SK-N-SH (cell line): Measurements from ENCODE around the gene PDE10A. TPM values are rescaled to one million over a fixed set of nuclear protein-coding genes. Genes with fewer than 3 reads are reported as not detected.

Experiments used
- CTCF ChIA-PET: fragments of 300-600, 350-600 bp; formaldehyde crosslinking; extraction: SDS; loops from one replicate; lab custom pipeline; 2021; lab: Yijun Ruan, JAX
- POLR2A ChIA-PET: fragments of 350-600 bp; sonication (Branson Sonifier 250); formaldehyde crosslinking; extraction: SDS; loops from one replicate; lab custom pipeline; 2020; ENCODE audit warnings: antibody characterized with exemption, inconsistent platforms; lab: Yijun Ruan, JAX
- DNase-seq: peaks from one replicate; pipeline ENCODE4 v3.0.0; 2012
- H2AFZ ChIP-seq: fragments of 200-600 bp; sonication (generic); 2 replicates; pipeline ENCODE4 v1.8.1; 2016; ENCODE audit warnings: antibody characterized with exemption, mild to moderate bottlenecking, low read depth
- H3F3A ChIP-seq: fragments of 200-600 bp; sonication (generic); replicated peaks from 2 replicates; pipeline ENCODE3; 2016; ENCODE audit warnings: antibody characterized with exemption, mild to moderate bottlenecking; ENCODE audit not compliant: insufficient read depth
- H3K27ac ChIP-seq, 2 experiments: fragments of 200-500 bp in 1 of 2; fragments of 200-600 bp in 1 of 2; sonication (Bioruptor generic) in 1 of 2; sonication (generic), shearing (Covaris generic) in 1 of 2; 2 replicates each; pipeline versions ENCODE4 v1.5.1 to v1.6.1; 2014 to 2016; ENCODE audit warnings: low read depth in 2 of 2, inconsistent platforms in 1 of 2, low read length in 1 of 2, mild to moderate bottlenecking in 1 of 2, mixed read lengths in 1 of 2
- H3K27me3 ChIP-seq: fragments of 200-600 bp; sonication (generic), shearing (Covaris generic); 2 replicates; pipeline ENCODE4 v1.6.1; 2016; ENCODE audit warnings: mixed run types; ENCODE audit not compliant: insufficient read depth
- H3K36me3 ChIP-seq, 2 experiments: fragments of 200-500 bp in 1 of 2; fragments of 200-600 bp in 1 of 2; sonication (Bioruptor generic) in 1 of 2; sonication (generic) in 1 of 2; replicated peaks in 1 of 2; 2 replicates each; pipeline versions ENCODE3 to v1.5.1; 2014 to 2016; ENCODE audit warnings: low read length in 1 of 2, mild to moderate bottlenecking in 1 of 2; ENCODE audit not compliant: insufficient read depth in 2 of 2, control insufficient read depth in 1 of 2
- H3K4me1 ChIP-seq, 2 experiments: fragments of 200-500 bp in 1 of 2; fragments of 200-600 bp in 1 of 2; sonication (Bioruptor generic) in 1 of 2; sonication (generic), shearing (Covaris generic) in 1 of 2; 2 replicates each; pipeline versions ENCODE4 v1.5.1 to v1.6.1; 2014 to 2016; ENCODE audit warnings: low read depth in 1 of 2, low read length in 1 of 2, mixed run types in 1 of 2; ENCODE audit not compliant: insufficient read depth in 2 of 2, control insufficient read depth in 1 of 2
- H3K4me2 ChIP-seq: fragments of 200-600 bp; sonication (generic), shearing (Covaris generic); 2 replicates; pipeline ENCODE4 v1.6.1; 2017; ENCODE audit warnings: mixed run types
- H3K4me3 ChIP-seq, 2 experiments: fragments of 200-500 bp in 1 of 2; fragments of 200-600 bp in 1 of 2; sonication (Bioruptor generic) in 1 of 2; sonication (generic), shearing (Covaris generic) in 1 of 2; 2 replicates each; pipeline versions ENCODE4 v1.5.1 to v1.8.1; 2014 to 2016; ENCODE audit warnings: low read depth in 2 of 2, inconsistent platforms in 1 of 2, low read length in 1 of 2, mild to moderate bottlenecking in 1 of 2, mixed read lengths in 1 of 2, moderate library complexity in 1 of 2
- H3K79me2 ChIP-seq: fragments of 200-600 bp; sonication (generic); 2 replicates; pipeline ENCODE4 v1.8.1; 2017; ENCODE audit warnings: mild to moderate bottlenecking; ENCODE audit not compliant: insufficient read depth
- H3K9ac ChIP-seq: fragments of 200-600 bp; sonication (generic); 2 replicates; pipeline ENCODE4 v1.6.1; 2017; ENCODE audit warnings: mixed run types
- H3K9me2 ChIP-seq: fragments of 200-600 bp; sonication (generic); 2 replicates; pipeline ENCODE4 v1.6.1; 2017; ENCODE audit warnings: mixed run types
- H3K9me3 ChIP-seq: fragments of 200-600 bp; sonication (generic); 2 replicates; pipeline ENCODE4 v1.6.1; 2017; ENCODE audit warnings: mixed run types, mild to moderate bottlenecking, moderate library complexity
- H4K20me1 ChIP-seq: fragments of 200-600 bp; sonication (generic); 2 replicates; pipeline ENCODE4 v1.6.1; 2017; ENCODE audit warnings: mild to moderate bottlenecking, mixed run types; ENCODE audit not compliant: insufficient read depth
- GABPA ChIP-seq: IDR thresholded peaks from 2 replicates; pipeline ENCODE4 v1.4.0; 2012; ENCODE audit warnings: low read depth, mild to moderate bottlenecking
- MEF2A ChIP-seq: IDR thresholded peaks from 2 replicates; pipeline ENCODE4 v1.4.0; 2012; ENCODE audit warnings: low read depth, borderline replicate concordance
- NRF1 ChIP-seq: IDR thresholded peaks from 2 replicates; pipeline ENCODE4 v1.6.1; 2012; ENCODE audit warnings: low read depth, mild to moderate bottlenecking, low read length
- POLR2AphosphoS5 ChIP-seq: IDR thresholded peaks from 2 replicates; pipeline ENCODE4 v1.6.1; 2012; ENCODE audit warnings: low read depth, low read length
- YY1 ChIP-seq: IDR thresholded peaks from 2 replicates; pipeline ENCODE4 v1.4.0; 2012; ENCODE audit warnings: low read depth, mild to moderate bottlenecking
- WGBS: methylation state at CpG from one replicate; pipeline ENCODE4 v1.1.6; 2017; ENCODE audit warnings: low lambda C conversion rate; 5-methylcytosine and 5-hydroxymethylcytosine counted together
- polyA plus RNA-seq, 3 experiments: library from polyadenylated mRNA; depleted of rRNA; stranded (reverse); fragments of >200 nt; gene quantifications; 2 replicates each; pipeline ENCODE4 v1.2.3, GENCODE V29; 2012
- TF ChIP-seq, protein P1 (sequence below): fragments of 200-600 bp; sonication (generic); IDR thresholded peaks from 2 replicates; pipeline ENCODE4 v1.6.1; 2017; ENCODE audit warnings: antibody characterized with exemption, mild to moderate bottlenecking, moderate library complexity
- TF ChIP-seq, protein P2 (sequence below): IDR thresholded peaks from 2 replicates; pipeline ENCODE4 v1.6.1; 2012; ENCODE audit warnings: mild to moderate bottlenecking, low read depth, low read length, moderate library complexity

PDE10A gene
- polyA plus RNA-seq, 1 of the 3 experiments (the other 2 are of a cell fraction), result 0.43 TPM

DNA sequence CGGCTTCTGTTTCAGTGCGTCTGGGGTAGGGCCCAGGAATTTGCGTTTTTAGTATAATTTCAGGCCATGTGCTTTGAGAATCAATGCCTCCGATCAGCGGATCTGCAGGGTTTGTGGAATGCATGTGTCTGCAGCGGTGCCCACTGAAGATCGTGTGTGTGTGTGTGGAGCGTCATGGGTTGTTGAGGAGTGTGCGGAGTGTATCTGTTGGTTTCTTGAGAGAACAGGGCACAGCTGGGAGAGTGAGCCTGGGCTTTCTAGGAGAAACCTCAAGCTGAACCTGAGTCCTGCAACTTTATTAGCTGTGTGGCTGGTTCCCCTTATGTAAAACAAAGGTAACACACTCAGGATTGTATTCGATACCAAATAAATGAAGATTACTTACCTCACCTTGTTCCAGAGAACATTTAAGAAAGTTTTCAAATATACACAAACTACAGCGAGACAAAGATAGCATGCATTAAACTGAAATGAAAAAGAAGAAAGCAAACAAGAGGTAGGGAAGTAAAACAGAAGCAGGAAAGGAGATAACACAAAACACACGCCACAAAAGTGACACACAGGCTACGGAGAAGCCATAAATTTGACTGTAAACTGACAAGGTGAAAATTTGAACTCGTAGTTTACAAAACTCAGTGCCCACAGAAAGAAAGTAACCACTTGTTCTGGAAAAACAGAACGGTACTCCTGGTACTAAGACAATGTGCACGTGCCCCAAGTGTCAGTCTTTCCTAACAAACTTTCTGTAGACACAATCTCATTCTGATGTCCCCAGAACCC is 28.8 kb downstream of the PDE10A start:
- no peaks in the 10 kb centered on the region for H3K79me2 ChIP-seq
- H4K20me1 ChIP-seq, result no peaks in the 10 kb centered on the region
- ChIA-PET POLR2A (no interaction called here), CTCF (no interaction called here)
- no peaks in the 10 kb centered on the region for H3K36me3 ChIP-seq
- no peak for DNase-seq
- no peak overlapping the region for H3K27ac ChIP-seq
- no peaks in the 10 kb centered on the region for H3K4me1 ChIP-seq
- H2AFZ ChIP-seq, result no peak overlapping the region
- H3K9me3 ChIP-seq, result no peaks in the 10 kb centered on the region
- H3K9me2 ChIP-seq, result no peaks in the 10 kb centered on the region
- no peak overlapping the region for H3K9ac ChIP-seq
- H3F3A ChIP-seq, result no peaks in the 10 kb centered on the region
- no peak overlapping the region for H3K4me3 ChIP-seq
- 75% methylated on average over 16 of the region's 16 CpGs for WGBS
- H3K4me2 ChIP-seq, result no peak overlapping the region
- TF ChIP-seq, protein P1, sequence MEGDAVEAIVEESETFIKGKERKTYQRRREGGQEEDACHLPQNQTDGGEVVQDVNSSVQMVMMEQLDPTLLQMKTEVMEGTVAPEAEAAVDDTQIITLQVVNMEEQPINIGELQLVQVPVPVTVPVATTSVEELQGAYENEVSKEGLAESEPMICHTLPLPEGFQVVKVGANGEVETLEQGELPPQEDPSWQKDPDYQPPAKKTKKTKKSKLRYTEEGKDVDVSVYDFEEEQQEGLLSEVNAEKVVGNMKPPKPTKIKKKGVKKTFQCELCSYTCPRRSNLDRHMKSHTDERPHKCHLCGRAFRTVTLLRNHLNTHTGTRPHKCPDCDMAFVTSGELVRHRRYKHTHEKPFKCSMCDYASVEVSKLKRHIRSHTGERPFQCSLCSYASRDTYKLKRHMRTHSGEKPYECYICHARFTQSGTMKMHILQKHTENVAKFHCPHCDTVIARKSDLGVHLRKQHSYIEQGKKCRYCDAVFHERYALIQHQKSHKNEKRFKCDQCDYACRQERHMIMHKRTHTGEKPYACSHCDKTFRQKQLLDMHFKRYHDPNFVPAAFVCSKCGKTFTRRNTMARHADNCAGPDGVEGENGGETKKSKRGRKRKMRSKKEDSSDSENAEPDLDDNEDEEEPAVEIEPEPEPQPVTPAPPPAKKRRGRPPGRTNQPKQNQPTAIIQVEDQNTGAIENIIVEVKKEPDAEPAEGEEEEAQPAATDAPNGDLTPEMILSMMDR, result no peak
- no peaks in the 10 kb centered on the region for H3K27me3 ChIP-seq

DNA sequence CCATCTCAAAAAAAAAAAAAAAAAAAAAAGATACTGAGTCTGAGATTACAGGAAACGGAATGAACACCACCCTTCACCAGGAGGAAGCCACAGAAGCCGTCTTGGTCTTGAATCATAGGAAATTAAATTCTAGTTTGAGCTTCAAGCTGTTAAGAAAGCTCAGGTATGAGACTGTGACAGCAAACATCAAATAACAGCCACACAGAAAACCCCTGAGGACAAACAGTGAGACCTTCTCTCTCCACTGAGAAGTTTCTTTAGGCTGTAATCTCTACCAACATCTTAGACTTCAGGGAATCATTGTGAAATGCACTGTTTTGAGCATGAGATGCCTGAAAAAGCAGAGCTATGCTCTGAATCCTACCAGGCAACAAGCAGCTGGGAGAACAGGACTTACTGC is 30.8 kb downstream of the PDE10A start:
- no peaks in the 10 kb centered on the region for H3K79me2 ChIP-seq
- H3K27ac ChIP-seq, result no peak overlapping the region
- CTCF ChIA-PET, result interaction anchor here (1.2 to 1.3 kb wide), 2 partner anchors 8 to 218 kb away, joined by 3 to 4 read pairs; no protein-coding TSS in a partner anchor
- no peak overlapping the region for H2AFZ ChIP-seq
- DNase-seq, result no peak
- H3K4me3 ChIP-seq, result no peak overlapping the region
- H3K36me3 ChIP-seq, result no peaks in the 10 kb centered on the region
- no peak for TF ChIP-seq MEF2A
- TF ChIP-seq, protein P2, sequence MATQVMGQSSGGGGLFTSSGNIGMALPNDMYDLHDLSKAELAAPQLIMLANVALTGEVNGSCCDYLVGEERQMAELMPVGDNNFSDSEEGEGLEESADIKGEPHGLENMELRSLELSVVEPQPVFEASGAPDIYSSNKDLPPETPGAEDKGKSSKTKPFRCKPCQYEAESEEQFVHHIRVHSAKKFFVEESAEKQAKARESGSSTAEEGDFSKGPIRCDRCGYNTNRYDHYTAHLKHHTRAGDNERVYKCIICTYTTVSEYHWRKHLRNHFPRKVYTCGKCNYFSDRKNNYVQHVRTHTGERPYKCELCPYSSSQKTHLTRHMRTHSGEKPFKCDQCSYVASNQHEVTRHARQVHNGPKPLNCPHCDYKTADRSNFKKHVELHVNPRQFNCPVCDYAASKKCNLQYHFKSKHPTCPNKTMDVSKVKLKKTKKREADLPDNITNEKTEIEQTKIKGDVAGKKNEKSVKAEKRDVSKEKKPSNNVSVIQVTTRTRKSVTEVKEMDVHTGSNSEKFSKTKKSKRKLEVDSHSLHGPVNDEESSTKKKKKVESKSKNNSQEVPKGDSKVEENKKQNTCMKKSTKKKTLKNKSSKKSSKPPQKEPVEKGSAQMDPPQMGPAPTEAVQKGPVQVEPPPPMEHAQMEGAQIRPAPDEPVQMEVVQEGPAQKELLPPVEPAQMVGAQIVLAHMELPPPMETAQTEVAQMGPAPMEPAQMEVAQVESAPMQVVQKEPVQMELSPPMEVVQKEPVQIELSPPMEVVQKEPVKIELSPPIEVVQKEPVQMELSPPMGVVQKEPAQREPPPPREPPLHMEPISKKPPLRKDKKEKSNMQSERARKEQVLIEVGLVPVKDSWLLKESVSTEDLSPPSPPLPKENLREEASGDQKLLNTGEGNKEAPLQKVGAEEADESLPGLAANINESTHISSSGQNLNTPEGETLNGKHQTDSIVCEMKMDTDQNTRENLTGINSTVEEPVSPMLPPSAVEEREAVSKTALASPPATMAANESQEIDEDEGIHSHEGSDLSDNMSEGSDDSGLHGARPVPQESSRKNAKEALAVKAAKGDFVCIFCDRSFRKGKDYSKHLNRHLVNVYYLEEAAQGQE, result no peak
- TF ChIP-seq YY1, result no peak
- TF ChIP-seq GABPA, result no peak
- no peak for TF ChIP-seq POLR2AphosphoS5
- no peak for TF ChIP-seq NRF1
- no peaks in the 10 kb centered on the region for H3F3A ChIP-seq
- no peaks in the 10 kb centered on the region for H3K9me3 ChIP-seq
- no peak overlapping the region for H3K9ac ChIP-seq
- no peak overlapping the region for H3K4me2 ChIP-seq
- POLR2A ChIA-PET, result no interaction called here
- no peaks in the 10 kb centered on the region for H4K20me1 ChIP-seq
- 43% methylated on average over 2 of the region's 2 CpGs for WGBS
- H3K4me1 ChIP-seq, result no peaks in the 10 kb centered on the region; a peak in 1 of 4 replicates
- H3K9me2 ChIP-seq, result no peaks in the 10 kb centered on the region
- no peaks in the 10 kb centered on the region for H3K27me3 ChIP-seq
